IMR-90 (cell line): ENCODE results near the gene ATG9A. TPM values are rescaled to one million over a fixed set of nuclear protein-coding genes. Genes with fewer than 3 reads are reported as not detected.

Experiments
- ATAC-seq: fragments of 200-7000 bp; cut with Tn5 transposase; 2 replicates; pipeline ENCODE4 v1.9.1; 2020; ENCODE audit warnings: low read depth, mild to moderate bottlenecking, moderate library complexity
- BruUV-seq: library from RNA; stranded (reverse); fragments of 400-500 nt; replicated peaks from 2 replicates; lab custom pipeline; 2021; lab: Mats Ljungman, UMichigan
- CTCF ChIA-PET: fragments of 300-600 bp; formaldehyde crosslinking; extraction: SDS; loops from one replicate; lab custom pipeline; 2021; ENCODE audit warnings: antibody characterized with exemption; lab: Yijun Ruan, JAX
- POLR2A ChIA-PET: fragments of 300-600 bp; sonication (Branson Sonifier 250); formaldehyde crosslinking; loops from one replicate; lab custom pipeline; 2022; ENCODE audit warnings: antibody characterized with exemption; ENCODE audit not compliant: unreplicated experiment; lab: Charles Lee
- DNase-seq: peaks from one replicate; pipeline ENCODE4 v3.0.0; 2013
- H2AFZ ChIP-seq: replicated peaks from 2 replicates; pipeline ENCODE3; 2013; ENCODE audit warnings: low read length, mild to moderate bottlenecking; ENCODE audit not compliant: poor library complexity
- H2AK5ac ChIP-seq: 2 replicates; pipeline ENCODE4 v1.6.1; 2013; ENCODE audit warnings: low read depth, low read length, inconsistent platforms
- H2AK9ac ChIP-seq: replicated peaks from 2 replicates; pipeline ENCODE3; 2013; ENCODE audit warnings: mild to moderate bottlenecking, low read depth, low read length, moderate library complexity; ENCODE audit not compliant: poor library complexity
- H2BK120ac ChIP-seq: 2 replicates; pipeline ENCODE4 v1.6.1; 2013; ENCODE audit warnings: low read depth, low read length, inconsistent platforms
- H2BK15ac ChIP-seq: 3 replicates; pipeline ENCODE4 v1.6.1; 2013; ENCODE audit warnings: low read depth, low read length, inconsistent platforms
- H2BK20ac ChIP-seq: 2 replicates; pipeline ENCODE4 v1.6.1; 2013; ENCODE audit warnings: low read depth, mild to moderate bottlenecking, inconsistent platforms, low read length, moderate library complexity
- H2BK5ac ChIP-seq: 2 replicates; pipeline ENCODE4 v1.6.1; 2013; ENCODE audit warnings: mild to moderate bottlenecking, low read depth, low read length, inconsistent platforms; ENCODE audit not compliant: poor library complexity, severe bottlenecking
- H3K14ac ChIP-seq: replicated peaks from 2 replicates; pipeline ENCODE4 v1.6.1; 2013; ENCODE audit warnings: low read depth, low read length, inconsistent platforms
- H3K18ac ChIP-seq: 2 replicates; pipeline ENCODE4 v1.6.1; 2013; ENCODE audit warnings: low read depth, low read length, control low read depth
- H3K23ac ChIP-seq: 2 replicates; pipeline ENCODE4 v1.6.1; 2013; ENCODE audit warnings: low read depth, low read length, inconsistent platforms
- H3K27ac ChIP-seq: 2 replicates; pipeline ENCODE4 v1.5.1; 2013; ENCODE audit warnings: mild to moderate bottlenecking, control low read depth, low read length; ENCODE audit not compliant: insufficient read depth
- H3K27me3 ChIP-seq: 2 replicates; pipeline ENCODE4 v1.6.1; 2013; ENCODE audit warnings: low read length; ENCODE audit not compliant: control insufficient read depth, insufficient read depth
- H3K36me3 ChIP-seq: 2 replicates; pipeline ENCODE4 v1.6.1; 2013; ENCODE audit warnings: low read length, mixed read lengths; ENCODE audit not compliant: control insufficient read depth, insufficient read depth
- H3K4ac ChIP-seq: 2 replicates; pipeline ENCODE4 v1.6.1; 2013; ENCODE audit warnings: low read depth, low read length, inconsistent platforms
- H3K4me1 ChIP-seq: 2 replicates; pipeline ENCODE4 v1.6.1; 2013; ENCODE audit warnings: low read length, mixed read lengths; ENCODE audit not compliant: control insufficient read depth, insufficient read depth
- H3K4me2 ChIP-seq: 2 replicates; pipeline ENCODE4 v1.6.1; 2013; ENCODE audit warnings: low read depth, mild to moderate bottlenecking, control low read depth, low read length, moderate library complexity
- H3K4me3 ChIP-seq: 2 replicates; pipeline ENCODE4 v1.5.1; 2013; ENCODE audit warnings: low read depth, mild to moderate bottlenecking, control low read depth, low read length, moderate library complexity; ENCODE audit not compliant: insufficient read depth
- H3K56ac ChIP-seq: 2 replicates; pipeline ENCODE4 v1.6.1; 2013; ENCODE audit warnings: low read length, inconsistent platforms; ENCODE audit not compliant: insufficient read depth; ENCODE audit errors: extremely low read depth
- H3K79me1 ChIP-seq, 2 experiments: 2 replicates each; pipeline ENCODE4 v1.6.1; 2013; ENCODE audit warnings: low read length in 2 of 2, inconsistent platforms in 1 of 2, low read depth in 1 of 2
- H3K9ac ChIP-seq: 2 replicates; pipeline ENCODE4 v1.6.1; 2013; ENCODE audit warnings: low read depth, low read length, control low read depth
- H3K9me1 ChIP-seq: 2 replicates; pipeline ENCODE4 v1.6.1; 2013; ENCODE audit warnings: low read length, inconsistent platforms; ENCODE audit not compliant: insufficient read depth
- H3K9me3 ChIP-seq: 2 replicates; pipeline ENCODE4 v1.6.1; 2013; ENCODE audit warnings: low read length; ENCODE audit not compliant: control insufficient read depth, insufficient read depth
- H4K20me1 ChIP-seq: 2 replicates; pipeline ENCODE4 v1.6.1; 2013; ENCODE audit warnings: low read length, inconsistent platforms; ENCODE audit not compliant: insufficient read depth
- H4K5ac ChIP-seq: 2 replicates; pipeline ENCODE4 v1.6.1; 2013; ENCODE audit warnings: mild to moderate bottlenecking, low read depth, low read length, control low read depth
- H4K8ac ChIP-seq, 2 experiments: 2 replicates each; pipeline ENCODE4 v1.6.1; 2013; ENCODE audit warnings: low read depth in 2 of 2, low read length in 2 of 2, control low read depth in 1 of 2, inconsistent platforms in 1 of 2
- H4K91ac ChIP-seq: 2 replicates; pipeline ENCODE4 v1.6.1; 2013; ENCODE audit warnings: low read depth, low read length, inconsistent platforms; ENCODE audit not compliant: insufficient read depth
- POLR2A ChIP-seq: IDR thresholded peaks from 2 replicates; pipeline ENCODE4 v1.6.1; 2012; ENCODE audit warnings: mild to moderate bottlenecking, low read depth, low read length
- RAD21 ChIP-seq: IDR thresholded peaks from 2 replicates; pipeline ENCODE4 v1.6.1; 2012; ENCODE audit warnings: low read length, improper control_type of control experiment
- WGBS, 2 experiments: methylation state at CpG; one replicate each; pipeline versions ENCODE4 v1.1.5 to v1.1.7; 2013; ENCODE audit warnings: missing lambda C conversion rate in 2 of 2; ENCODE audit not compliant: insufficient read length in 1 of 2; ENCODE audit errors: extremely low coverage in 2 of 2; 5-methylcytosine and 5-hydroxymethylcytosine counted together
- dilution Hi-C: fragments of 300-500 bp; cut with HindIII; formaldehyde crosslinking; loops from one replicate; pipeline ENCODE4 v1.14.3; 2018; ENCODE audit warnings: low sequenced_read_pairs; ENCODE audit not compliant: unreplicated experiment
- in situ Hi-C: fragments of 300-500 bp; cut with MboI; formaldehyde crosslinking; loops from 3 replicates; pipeline ENCODE4 v1.14.3; 2019; ENCODE audit warnings: low sequenced_read_pairs, inconsistent platforms, mixed read lengths
- intact Hi-C: fragments of 100-400 bp; cut with micrococcal nuclease; formaldehyde crosslinking; loops from 2 replicates; pipeline ENCODE4 v1.10.0; 2022
- polyA plus RNA-seq, 3 experiments: library from polyadenylated mRNA; depleted of rRNA; stranded (reverse); fragments of >200 nt; gene quantifications; 2 replicates each; pipeline ENCODE4 v1.2.3, GENCODE V29; 2012; ENCODE audit warnings: low replicate concordance in 1 of 3
- total RNA-seq: library from RNA; depleted of rRNA; stranded (reverse); fragments of >200 nt; gene quantifications from 2 replicates; pipeline ENCODE4 v1.2.3, GENCODE V29; 2012

The ATG9A gene
- total and polyA plus RNA-seq, 2 of the 4 experiments (the other 2 are of a cell fraction) = 35.1 to 58.3 TPM

DNA sequence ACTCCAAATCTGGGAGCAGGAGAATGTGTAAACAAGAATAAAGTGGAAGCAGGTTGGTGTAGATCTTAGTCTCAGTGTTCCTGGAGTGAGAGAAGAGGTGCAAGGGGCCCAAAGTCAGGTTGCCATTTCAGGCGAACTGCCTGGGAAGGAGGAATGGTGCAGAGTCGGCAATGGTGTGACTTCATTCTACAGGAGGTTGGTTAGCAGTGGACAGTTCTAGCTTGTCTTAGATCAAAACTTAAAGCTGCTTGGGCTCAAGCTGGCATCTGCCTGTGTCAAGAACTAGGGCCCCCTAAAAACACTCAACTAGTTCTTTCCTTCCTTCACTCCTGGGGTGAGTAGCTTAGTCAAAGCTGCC lies 19.4 kb upstream of the ATG9A start:
- ChIA-PET CTCF (interaction anchor here (0.8 to 2.3 kb wide), 2 partner anchors 31 to 46 kb away, joined by 8 to 10 read pairs; no protein-coding TSS in a partner anchor), POLR2A (interaction anchor here (1.0 kb wide), 1 partner anchor 20 kb away, joined by 18 read pairs; the partner anchor contains the start of genes ANKZF1 and ATG9A)
- Histone ChIP-seq H3K4ac (peak overlapping the region; percentile 87), H3K4me3 (no peak overlapping the region), H2AFZ (no peak overlapping the region), H3K18ac (peak overlapping the region; percentile 3; the same call in 1 of the 2 replicates), H3K9me3 (no peaks in the 10 kb centered on the region), H4K5ac (peak overlapping the region; percentile 36), H4K8ac (peak overlapping the region in 1 of 2 experiments; percentile 82; a peak in 3 of 4 replicates), H3K36me3 (peaks cover 21% of the 10 kb centered on the region; the same call in 1 of the 2 replicates), H3K56ac (peak overlapping the region; percentile 45; the same call in 1 of the 2 replicates), H4K91ac (peak overlapping the region; percentile 82; the same call in 1 of the 2 replicates), H3K79me1 (peaks cover 23 to 48% of the 10 kb centered on the region in 2 experiments), H2BK5ac (peak overlapping the region; percentile 90), H2BK15ac (peak overlapping the region; percentile 50; the same call in 2 of the 3 replicates), H3K9ac (peak overlapping the region; percentile 7; the same call in 1 of the 2 replicates), H3K27me3 (no peaks in the 10 kb centered on the region), H3K9me1 (peaks cover 49% of the 10 kb centered on the region), H3K14ac (peak overlapping the region; percentile 32; the same call in 1 of the 2 replicates), H3K23ac (peak overlapping the region; percentile 44; the same call in 1 of the 2 replicates), H2BK120ac (peak overlapping the region; percentile 70), H2AK5ac (peak overlapping the region; percentile 78), H3K4me2 (peak overlapping the region; percentile 1; the same call in 1 of the 2 replicates), H4K20me1 (0 out of 2 replicates have a peak, but pooled peaks cover 8% of the 10 kb centered on the region), H3K27ac (peak overlapping the region; percentile 72), H2BK20ac (peak overlapping the region; percentile 54), H3K4me1 (peaks cover 44% of the 10 kb centered on the region), H2AK9ac (peak overlapping the region; percentile 99)
- BruUV-seq = no TSS peak
- dilution Hi-C loops (no loop called here), in situ Hi-C loops (no loop called here), intact Hi-C loops (no loop called here)
- no peak for ATAC-seq
- TF ChIP-seq POLR2A = 0 out of 2 replicates have a peak, but pooled peaks have one; percentile 10
- no peak for TF ChIP-seq RAD21
- no peak for DNase-seq
- WGBS, 2 experiments = no CpG with 5 or more reads among the region's 2 CpGs
